Right lobe of liver (tissue), 4 donors: Measurements from ENCODE around the gene SCAPER.

Experiments used
- POLR2A ChIP-seq: fragments of 450-650 bp; IDR thresholded peaks from one replicate; pipeline ENCODE4 v1.6.1; 2017; ENCODE audit warnings: antibody characterized with exemption, mild to moderate bottlenecking
- TF ChIP-seq, protein P1 (sequence below), 4 donors: fragments of 200-600 bp in 3 of 4; fragments of 450-650 bp in 1 of 4; IDR thresholded peaks; one replicate each; pipeline versions ENCODE4 v1.5.1 to v1.8.0; 2016 to 2022; ENCODE audit warnings: antibody characterized with exemption in 4 of 4, mild to moderate bottlenecking in 2 of 4
- donor health status: DM: no; HTN: no; CAD: no.
- donor health status: DM: no; HTN: no; CAD: no.
- donor health status: DM: no; HTN: yes; CAD: no.

GRCh38 chr15:76799760-76800159 lies 105.4 kb downstream of the SCAPER start:
- TF ChIP-seq, protein P1, sequence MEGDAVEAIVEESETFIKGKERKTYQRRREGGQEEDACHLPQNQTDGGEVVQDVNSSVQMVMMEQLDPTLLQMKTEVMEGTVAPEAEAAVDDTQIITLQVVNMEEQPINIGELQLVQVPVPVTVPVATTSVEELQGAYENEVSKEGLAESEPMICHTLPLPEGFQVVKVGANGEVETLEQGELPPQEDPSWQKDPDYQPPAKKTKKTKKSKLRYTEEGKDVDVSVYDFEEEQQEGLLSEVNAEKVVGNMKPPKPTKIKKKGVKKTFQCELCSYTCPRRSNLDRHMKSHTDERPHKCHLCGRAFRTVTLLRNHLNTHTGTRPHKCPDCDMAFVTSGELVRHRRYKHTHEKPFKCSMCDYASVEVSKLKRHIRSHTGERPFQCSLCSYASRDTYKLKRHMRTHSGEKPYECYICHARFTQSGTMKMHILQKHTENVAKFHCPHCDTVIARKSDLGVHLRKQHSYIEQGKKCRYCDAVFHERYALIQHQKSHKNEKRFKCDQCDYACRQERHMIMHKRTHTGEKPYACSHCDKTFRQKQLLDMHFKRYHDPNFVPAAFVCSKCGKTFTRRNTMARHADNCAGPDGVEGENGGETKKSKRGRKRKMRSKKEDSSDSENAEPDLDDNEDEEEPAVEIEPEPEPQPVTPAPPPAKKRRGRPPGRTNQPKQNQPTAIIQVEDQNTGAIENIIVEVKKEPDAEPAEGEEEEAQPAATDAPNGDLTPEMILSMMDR (IDR thresholded peaks at IDR 0.05): no peak
- TF ChIP-seq POLR2A: no peak
